Left lung (tissue), 10 donors: Measurements from ENCODE around the gene TH. TPM values are rescaled to one million over a fixed set of nuclear protein-coding genes. Genes with fewer than 3 reads are reported as not detected.

Source experiments
- ATAC-seq: fragments of 200-7000 bp; cut with Tn5 transposase; one replicate; pipeline ENCODE4 v1.9.1; 2020; ENCODE audit warnings: moderate library complexity
- DNase-seq, 4 donors: peaks; one replicate each; pipeline ENCODE4 v3.0.0-alpha.2; 2013 to 2020
- H3K27ac ChIP-seq, 2 donors: fragments of 200-600 bp; sonication (generic) in 1 of 2; one replicate each; pipeline versions ENCODE4 v1.5.0 to v1.8.0; 2020 to 2021
- H3K27me3 ChIP-seq, 2 donors: fragments of 200-600 bp; sonication (generic) in 1 of 2; one replicate each; pipeline versions ENCODE4 v1.5.0 to v1.8.0; 2020 to 2021
- H3K36me3 ChIP-seq, 2 donors: fragments of 200-600 bp; sonication (generic) in 1 of 2; one replicate each; pipeline versions ENCODE4 v1.5.0 to v1.8.0; 2020 to 2021
- H3K4me1 ChIP-seq, 2 donors: fragments of 200-600 bp; one replicate each; pipeline ENCODE4 v1.8.0; 2021
- H3K4me3 ChIP-seq, 2 donors: fragments of 200-600 bp; sonication (generic) in 1 of 2; one replicate each; pipeline versions ENCODE4 v1.5.0 to v1.8.0; 2020 to 2021; ENCODE audit warnings: mild to moderate bottlenecking in 1 of 2
- H3K9me3 ChIP-seq, 2 donors: fragments of 200-600 bp; sonication (generic) in 1 of 2; one replicate each; pipeline versions ENCODE4 v1.5.0 to v1.8.0; 2020 to 2021
- CTCF ChIP-seq, 2 donors: fragments of 200-600 bp; sonication (generic) in 1 of 2; IDR thresholded peaks; one replicate each; pipeline versions ENCODE4 v1.5.0 to v1.8.0; 2021; ENCODE audit warnings: antibody characterized with exemption in 2 of 2
- intact Hi-C, 2 donors: fragments of 100-400 bp; cut with DNase I; formaldehyde crosslinking; loops; one replicate each; pipeline versions ENCODE4 v1.11.2 to v1.14.2; 2022
- polyA plus RNA-seq, 6 donors: library from polyadenylated mRNA; unstranded; fragments of 120-200 nt; gene quantifications; one replicate each; pipeline ENCODE4 v1.2.1, GENCODE V29; 2013; ENCODE audit not compliant: insufficient read length in 6 of 6
- total RNA-seq, 2 donors: library from RNA; stranded (reverse); fragmentation: NEBNext Ultra II Directional; extraction: Animal tissue kit (Norgen Biotek cat#: 25700); gene quantifications; one replicate each; pipeline ENCODE4 v1.2.1, GENCODE V29; 2021
- donor health status: DM: no; HTN: yes; CAD: no.
- donor health status: DM: no; HTN: no; CAD: no.

Gene TH
- total and polyA plus RNA-seq, 8 donors = 0.18 to 1.4 (median 0.55) TPM

- intact Hi-C loops = no loop called here
- no peak overlapping the region for H3K4me3 ChIP-seq
- H3K27ac ChIP-seq = no peak overlapping the region
- DNase-seq (no peak), ATAC-seq (no peak)
- H3K27me3 ChIP-seq = peaks cover 0 to 91% of the 10 kb centered on the region in 2 donors
- H3K4me1 ChIP-seq = peaks cover 5 to 10% of the 10 kb centered on the region in 2 donors
- no peaks in the 10 kb centered on the region for H3K9me3 ChIP-seq
- TF ChIP-seq CTCF (IDR thresholded peaks at IDR 0.05) = no peak
- no peaks in the 10 kb centered on the region for H3K36me3 ChIP-seq
Measured at GRCh38 chr11:2168286-2169004, 3.2 kb downstream of the TH start.

GRCh38 chr11:2167141-2168045 is 4.2 kb downstream of the TH start:
- DNase-seq = no peak
- intact Hi-C loops = no loop called here
- TF ChIP-seq CTCF (IDR thresholded peaks at IDR 0.05) = no peak
- Histone ChIP-seq H3K27ac (no peak overlapping the region), H3K4me3 (no peak overlapping the region), H3K27me3 (peaks cover 0 to 99% of the 10 kb centered on the region in 2 donors), H3K4me1 (peaks cover 5 to 10% of the 10 kb centered on the region in 2 donors), H3K9me3 (no peaks in the 10 kb centered on the region), H3K36me3 (no peaks in the 10 kb centered on the region)
- ATAC-seq = no peak

GRCh38 chr11:2166091-2166851 is 5.3 kb downstream of the TH start:
- Histone ChIP-seq H3K36me3 (no peaks in the 10 kb centered on the region), H3K4me1 (peaks cover 5 to 10% of the 10 kb centered on the region in 2 donors), H3K27me3 (peaks cover 0 to 95% of the 10 kb centered on the region in 2 donors), H3K9me3 (no peaks in the 10 kb centered on the region), H3K27ac (no peak overlapping the region), H3K4me3 (no peak overlapping the region)
- intact Hi-C loops = no loop called here
- ATAC-seq = peak; percentile 63
- peak; percentile 43 to 66 for TF ChIP-seq CTCF (IDR thresholded peaks at IDR 0.05)
- peak in 1 of 4 donors; percentile 38 for DNase-seq

GRCh38 chr11:2165571-2165970 is 6.0 kb downstream of the TH start:
- Histone ChIP-seq H3K27ac (no peak overlapping the region), H3K36me3 (no peaks in the 10 kb centered on the region), H3K4me1 (peaks cover 5 to 10% of the 10 kb centered on the region in 2 donors), H3K4me3 (no peak overlapping the region), H3K27me3 (peaks cover 0 to 95% of the 10 kb centered on the region in 2 donors), H3K9me3 (no peaks in the 10 kb centered on the region)
- no peak for DNase-seq
- intact Hi-C loops = no loop called here
- ATAC-seq = no peak
- no peak for TF ChIP-seq CTCF (IDR thresholded peaks at IDR 0.05)
